Hepatocyte (in vitro differentiated cells): Measurements from ENCODE around the gene SLC31A1.

Experiments
- EZH2 ChIP-seq: fragments of 200-600 bp; sonication (generic); IDR thresholded peaks from 2 replicates; pipeline ENCODE4 v1.6.1; 2016; ENCODE audit warnings: antibody characterized with exemption, mild to moderate bottlenecking, borderline replicate concordance
- TF ChIP-seq, protein P1 (sequence below): fragments of 200-600 bp; sonication (generic); IDR thresholded peaks from 2 replicates; pipeline ENCODE4 v1.5.1; 2016; ENCODE audit warnings: antibody characterized with exemption, mild to moderate bottlenecking; ENCODE audit not compliant: poor library complexity

DNA sequence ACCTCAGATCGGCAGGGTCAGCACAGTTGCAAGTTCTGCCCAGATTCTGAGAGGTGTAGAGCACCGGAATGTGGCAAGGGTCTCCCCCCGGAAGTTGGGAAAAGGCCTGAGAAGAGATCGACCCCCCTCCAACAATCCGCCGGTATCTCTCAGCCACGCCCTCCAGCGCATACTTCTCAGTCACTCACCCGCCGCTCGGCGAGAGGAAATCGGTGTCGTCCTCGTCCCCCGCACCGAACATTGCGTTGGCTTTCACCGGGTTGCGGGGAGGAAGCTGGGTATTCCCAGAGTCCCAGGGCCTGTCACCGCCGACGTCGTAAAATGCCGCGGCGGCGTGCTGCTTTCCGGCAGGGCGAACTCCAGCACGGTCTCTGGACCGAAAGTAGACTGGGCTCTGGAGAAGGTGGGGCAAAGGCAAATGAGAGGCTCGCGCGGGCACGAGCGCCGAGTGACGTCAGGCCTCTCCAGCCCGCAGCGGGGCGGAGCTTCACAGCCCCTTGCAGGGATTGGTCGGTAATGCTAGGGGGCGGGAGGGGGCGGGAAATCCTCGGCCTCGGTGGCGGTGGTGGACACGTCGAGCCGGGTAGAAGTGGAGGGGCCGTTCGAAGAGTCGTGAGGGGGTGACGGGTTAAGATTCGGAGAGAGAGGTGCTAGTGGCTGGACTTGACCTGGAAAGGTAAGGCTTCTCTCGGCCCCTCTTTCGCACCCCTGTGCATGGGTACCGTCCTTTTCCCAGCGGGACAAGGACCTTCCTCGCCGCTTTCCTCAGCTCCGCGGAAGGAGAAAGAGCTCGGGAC, at the start of gene SLC31A1, which contains the start of gene FKBP15:
- TF ChIP-seq, protein P1, sequence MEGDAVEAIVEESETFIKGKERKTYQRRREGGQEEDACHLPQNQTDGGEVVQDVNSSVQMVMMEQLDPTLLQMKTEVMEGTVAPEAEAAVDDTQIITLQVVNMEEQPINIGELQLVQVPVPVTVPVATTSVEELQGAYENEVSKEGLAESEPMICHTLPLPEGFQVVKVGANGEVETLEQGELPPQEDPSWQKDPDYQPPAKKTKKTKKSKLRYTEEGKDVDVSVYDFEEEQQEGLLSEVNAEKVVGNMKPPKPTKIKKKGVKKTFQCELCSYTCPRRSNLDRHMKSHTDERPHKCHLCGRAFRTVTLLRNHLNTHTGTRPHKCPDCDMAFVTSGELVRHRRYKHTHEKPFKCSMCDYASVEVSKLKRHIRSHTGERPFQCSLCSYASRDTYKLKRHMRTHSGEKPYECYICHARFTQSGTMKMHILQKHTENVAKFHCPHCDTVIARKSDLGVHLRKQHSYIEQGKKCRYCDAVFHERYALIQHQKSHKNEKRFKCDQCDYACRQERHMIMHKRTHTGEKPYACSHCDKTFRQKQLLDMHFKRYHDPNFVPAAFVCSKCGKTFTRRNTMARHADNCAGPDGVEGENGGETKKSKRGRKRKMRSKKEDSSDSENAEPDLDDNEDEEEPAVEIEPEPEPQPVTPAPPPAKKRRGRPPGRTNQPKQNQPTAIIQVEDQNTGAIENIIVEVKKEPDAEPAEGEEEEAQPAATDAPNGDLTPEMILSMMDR, result no peak
- TF ChIP-seq EZH2, result no peak
